ENCODE results near the gene CNOT6. TPM values are rescaled to one million over a fixed set of nuclear protein-coding genes. Genes with fewer than 3 reads are reported as not detected.

Gene CNOT6
- total RNA-seq, 1 experiment from 2014 or later = 12.5 TPM

Other genes with a start within 250 kb of the CNOT6 start
- gene MAPK9, start 202.3 kb upstream of the CNOT6 start, total RNA-seq (2014; rRNA removed; shearing (Covaris generic); ENCODE audit: low replicate concordance) = 97.3 and 98.2 TPM in 2 replicates
- 2.7 and 3.7 TPM in 2 replicates for gene GFPT2, start 141.0 kb upstream of the CNOT6 start, total RNA-seq (2014; rRNA removed; shearing (Covaris generic); ENCODE audit: low replicate concordance)
- not detected in 2 replicates for gene SCGB3A1, start 97.1 kb downstream of the CNOT6 start, total RNA-seq (2014; rRNA removed; shearing (Covaris generic); ENCODE audit: low replicate concordance)
- gene FLT4, start 155.2 kb downstream of the CNOT6 start, total RNA-seq (2014; rRNA removed; shearing (Covaris generic); ENCODE audit: low replicate concordance) = 0.10 and 1.3 TPM in 2 replicates
- gene OR2Y1, start 245.7 kb downstream of the CNOT6 start, total RNA-seq (2014; rRNA removed; shearing (Covaris generic); ENCODE audit: low replicate concordance) = not detected in 2 replicates